Measurements from ENCODE around the gene DZIP3. TPM values are rescaled to one million over a fixed set of nuclear protein-coding genes. Genes with fewer than 3 reads are reported as not detected.

DZIP3 gene
- polyA plus RNA-seq, 1 donor, result 13.9 TPM

DNA sequence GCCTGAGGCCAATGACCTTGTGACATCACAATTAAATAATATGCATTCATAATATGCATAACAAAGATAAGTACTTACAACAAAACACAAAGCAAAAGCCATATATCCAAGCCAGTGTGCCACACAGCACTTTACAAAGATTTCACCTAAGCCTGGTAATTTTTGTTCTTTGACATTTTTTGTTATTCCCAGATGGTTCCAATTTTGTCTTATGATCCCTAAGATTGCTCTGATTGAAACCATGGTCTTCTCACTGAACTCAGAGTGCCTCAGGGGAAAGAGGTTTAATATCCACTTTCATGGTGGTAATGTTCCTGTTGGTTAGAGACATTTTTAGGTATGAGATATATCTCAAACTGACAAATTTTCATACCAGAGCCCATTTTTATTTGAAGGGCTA, 138.6 kb downstream of the DZIP3 start:
- Histone ChIP-seq H3K36me3 (ENCODE audit: control insufficient read depth, insufficient read depth, low read length) (no peaks in the 10 kb centered on the region), H3K9me3 (ENCODE audit: control insufficient read depth, low read depth, low read length) (no peaks in the 10 kb centered on the region), H3K27ac (ENCODE audit: low read length) (no peak overlapping the region), H3K27me3 (ENCODE audit: control insufficient read depth, insufficient read depth, low read length) (no peaks in the 10 kb centered on the region), H3K4me1 (ENCODE audit: control insufficient read depth, insufficient read depth, low read length) (no peaks in the 10 kb centered on the region), H3K4me3 (ENCODE audit: low read length) (no peak overlapping the region)
- no peak for DNase-seq

DNA sequence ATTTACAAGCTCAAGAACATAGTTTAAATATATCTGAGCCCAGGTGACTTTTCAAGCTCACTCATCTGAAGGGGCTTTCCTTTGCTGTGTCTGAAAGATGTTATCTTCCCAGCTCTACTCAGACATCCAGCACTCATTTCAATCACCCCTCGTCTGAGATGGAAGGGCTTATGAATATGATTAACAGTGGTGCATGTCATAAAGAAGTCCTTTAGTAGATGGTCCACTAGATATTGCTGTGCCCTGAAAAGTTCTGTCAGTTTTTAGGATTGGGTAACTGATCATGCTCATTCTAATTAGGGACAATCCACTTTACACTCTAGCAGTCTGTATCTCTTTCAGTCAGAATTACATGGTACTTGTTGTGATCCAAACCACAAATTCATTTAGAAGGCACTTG, 139.4 kb downstream of the DZIP3 start:
- no peaks in the 10 kb centered on the region for H3K27me3 ChIP-seq (ENCODE audit: control insufficient read depth, insufficient read depth, low read length)
- H3K9me3 ChIP-seq (ENCODE audit: control insufficient read depth, low read depth, low read length), result no peaks in the 10 kb centered on the region
- no peaks in the 10 kb centered on the region for H3K4me1 ChIP-seq (ENCODE audit: control insufficient read depth, insufficient read depth, low read length)
- no peak for DNase-seq
- H3K27ac ChIP-seq (ENCODE audit: low read length), result no peak overlapping the region
- no CpG with 5 or more reads among the region's 1 CpG for WGBS (ENCODE audit: insufficient coverage, low lambda C conversion rate)
- no peak overlapping the region for H3K4me3 ChIP-seq (ENCODE audit: low read length)
- H3K36me3 ChIP-seq (ENCODE audit: control insufficient read depth, insufficient read depth, low read length), result no peaks in the 10 kb centered on the region

DNA sequence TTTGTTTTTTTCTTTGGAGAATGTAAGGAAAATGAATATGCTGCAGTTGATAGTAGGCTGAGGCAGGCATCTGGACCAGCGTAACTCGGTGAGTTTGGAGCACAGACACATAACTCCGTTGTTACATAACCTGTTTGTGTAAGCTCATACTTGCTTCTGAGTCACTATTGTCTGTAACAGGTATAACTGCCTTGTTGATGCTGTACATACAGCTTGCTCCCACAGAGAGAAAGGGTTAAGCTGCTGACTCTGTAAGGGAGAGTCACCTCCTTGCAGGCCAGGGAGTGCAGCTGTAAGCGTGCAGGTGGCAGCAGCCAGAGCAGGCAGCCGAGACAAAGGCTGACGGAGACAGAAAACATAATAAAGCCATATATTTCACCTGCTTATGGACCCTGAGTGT, 147.3 kb downstream of the DZIP3 start:
- peaks cover 2% of the 10 kb centered on the region for H3K4me1 ChIP-seq (ENCODE audit: control insufficient read depth, insufficient read depth, low read length)
- WGBS (ENCODE audit: insufficient coverage, low lambda C conversion rate), result no CpG with 5 or more reads among the region's 6 CpGs
- DNase-seq, result no peak
- no peaks in the 10 kb centered on the region for H3K9me3 ChIP-seq (ENCODE audit: control insufficient read depth, low read depth, low read length)
- no peak overlapping the region for H3K4me3 ChIP-seq (ENCODE audit: low read length)
- no peaks in the 10 kb centered on the region for H3K36me3 ChIP-seq (ENCODE audit: control insufficient read depth, insufficient read depth, low read length)
- no peak overlapping the region for H3K27ac ChIP-seq (ENCODE audit: low read length)
- no peaks in the 10 kb centered on the region for H3K27me3 ChIP-seq (ENCODE audit: control insufficient read depth, insufficient read depth, low read length)

DNA sequence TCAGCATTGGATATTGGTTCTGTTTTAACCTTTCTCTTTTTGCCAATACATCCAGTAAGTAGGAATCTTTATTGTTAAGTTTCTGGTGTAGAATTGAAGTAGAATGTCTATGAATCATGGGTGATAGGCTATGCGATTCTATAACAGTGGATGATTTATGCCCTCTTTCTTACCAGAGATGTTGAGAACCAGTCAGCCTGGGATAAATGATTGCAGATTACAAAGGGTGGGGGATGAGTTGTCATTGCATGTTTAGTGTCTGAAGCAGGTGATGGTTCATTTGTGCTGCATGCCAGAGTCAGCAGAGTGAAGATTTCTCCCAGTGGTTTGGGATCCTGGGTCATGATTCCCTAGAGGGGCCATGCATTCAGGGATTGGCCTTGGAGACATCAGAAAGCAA, 153.4 kb downstream of the DZIP3 start:
- Histone ChIP-seq H3K4me1 (ENCODE audit: control insufficient read depth, insufficient read depth, low read length) (no peaks in the 10 kb centered on the region), H3K4me3 (ENCODE audit: low read length) (no peak overlapping the region), H3K36me3 (ENCODE audit: control insufficient read depth, insufficient read depth, low read length) (no peaks in the 10 kb centered on the region), H3K27ac (ENCODE audit: low read length) (no peak overlapping the region), H3K27me3 (ENCODE audit: control insufficient read depth, insufficient read depth, low read length) (no peaks in the 10 kb centered on the region), H3K9me3 (ENCODE audit: control insufficient read depth, low read depth, low read length) (peaks cover 3% of the 10 kb centered on the region)
- DNase-seq, result no peak
- no CpG with 5 or more reads among the region's 1 CpG for WGBS (ENCODE audit: insufficient coverage, low lambda C conversion rate)

Other genes starting within 250 kb of the DZIP3 start
- gene MYH15, start 79.1 kb upstream of the DZIP3 start, polyA plus RNA-seq, result 1.0 TPM
- gene CIP2A, start 284 bp upstream of the DZIP3 start, polyA plus RNA-seq, result 9.3 TPM
- not detected for gene RETNLB, start 167.7 kb downstream of the DZIP3 start, polyA plus RNA-seq
- 1.2 TPM for gene TRAT1, start 233.1 kb downstream of the DZIP3 start, polyA plus RNA-seq

Measured in large intestine (tissue), 3 donors.